ENCODE results near the gene PELI1.
"Not testable (repeated sequence)": the region's sequence is repeated elsewhere in the genome, so short reads cannot be mapped to it uniquely, and the experiment has no call there.

PELI1 gene

GRCh38 chr2:64120008-64120407 lies 24.2 kb downstream of the PELI1 start:
- no peak for DNase-seq

- DNase-seq: no peak
Observed at GRCh38 chr2:64119369-64119768, 24.9 kb downstream of the PELI1 start.

- no peak for DNase-seq
Observed at GRCh38 chr2:64115808-64116598, 28.2 kb downstream of the PELI1 start.

GRCh38 chr2:64114912-64115277 lies 29.3 kb downstream of the PELI1 start:
- DNase-seq: no peak

GRCh38 chr2:64114063-64114911 lies 29.9 kb downstream of the PELI1 start:
- DNase-seq: no peak

- no peak for DNase-seq
Observed at GRCh38 chr2:64112016-64112415, 32.2 kb downstream of the PELI1 start.

GRCh38 chr2:64111426-64111825 lies 32.8 kb downstream of the PELI1 start:
- DNase-seq: no peak

- no peak for DNase-seq
Observed at GRCh38 chr2:64108666-64109241, 35.5 kb downstream of the PELI1 start.

- DNase-seq: no peak
Observed at GRCh38 chr2:64106481-64106880, 37.7 kb downstream of the PELI1 start.

- no peak for DNase-seq
Observed at GRCh38 chr2:64105670-64106461, 38.4 kb downstream of the PELI1 start.

GRCh38 chr2:64104933-64105332 lies 39.3 kb downstream of the PELI1 start:
- no peak for DNase-seq

- DNase-seq: not testable (repeated sequence)
Observed at GRCh38 chr2:64102736-64103135, 41.5 kb downstream of the PELI1 start.

GRCh38 chr2:64101141-64101591 lies 43.1 kb downstream of the PELI1 start:
- no peak for DNase-seq

GRCh38 chr2:64100584-64100983 lies 43.6 kb downstream of the PELI1 start:
- DNase-seq: not testable (repeated sequence)

GRCh38 chr2:64094663-64095382 lies 49.4 kb downstream of the PELI1 start:
- DNase-seq: no peak

- DNase-seq: no peak
Observed at GRCh38 chr2:64093341-64093740, 50.9 kb downstream of the PELI1 start.

- DNase-seq: no peak
Observed at GRCh38 chr2:64092502-64092901, 51.7 kb downstream of the PELI1 start.

GRCh38 chr2:64090264-64090663 lies 54.0 kb downstream of the PELI1 start:
- no peak for DNase-seq

- DNase-seq: no peak
Observed at GRCh38 chr2:64086347-64087082, 57.7 kb downstream of the PELI1 start.

- DNase-seq: no peak
Observed at GRCh38 chr2:64085936-64086335, 58.3 kb downstream of the PELI1 start.

- DNase-seq: no peak
Observed at GRCh38 chr2:64081046-64081445, 63.2 kb downstream of the PELI1 start.

All from activated naive CD4-positive, alpha-beta T cell treated with Interleukin-2 at 50 U/mL for 16 hours (primary cell).